ENCODE results near the gene P2RY11.

GRCh38 chr19:10104130-10104513, 7.4 kb upstream of the P2RY11 start:
- no peak for TF ChIP-seq CTCF (IDR thresholded peaks at IDR 0.05)
- no peak for TF ChIP-seq POLR2A (IDR thresholded peaks at IDR 0.05)
